DND-41 (cell line): ENCODE measurements around the gene GABRR3.
A peak's percentile ranks its signal among the peaks of the same experiment; 100 is the strongest.

Experiments
- ATAC-seq: fragments of 200-7000 bp; cut with Tn5 transposase; 3 replicates; pipeline ENCODE4 v1.9.1; 2021; ENCODE audit warnings: low read depth; ENCODE audit not compliant: insufficient read depth
- DNase-seq: peaks from one replicate; pipeline ENCODE4 v3.0.0-alpha.2; 2020
- H2AFZ ChIP-seq: 2 replicates; pipeline ENCODE4 v1.6.0; 2012; ENCODE audit warnings: low read depth, low read length
- H3K27ac ChIP-seq: 2 replicates; pipeline ENCODE4 v1.5.1; 2012; ENCODE audit warnings: low read length, inconsistent platforms
- H3K27me3 ChIP-seq: fragments of 200-600 bp; sonication (generic); 2 replicates; pipeline ENCODE4 v1.6.0; 2012; ENCODE audit warnings: low read length, mild to moderate bottlenecking, inconsistent platforms; ENCODE audit not compliant: insufficient read depth, poor library complexity
- H3K36me3 ChIP-seq: 2 replicates; pipeline ENCODE4 v1.5.1; 2012; ENCODE audit warnings: low read length, inconsistent platforms; ENCODE audit not compliant: insufficient read depth
- H3K4me1 ChIP-seq: 2 replicates; pipeline ENCODE4 v1.5.1; 2012; ENCODE audit warnings: mild to moderate bottlenecking, low read length; ENCODE audit not compliant: insufficient read depth
- H3K4me2 ChIP-seq: 2 replicates; pipeline ENCODE4 v1.6.0; 2012; ENCODE audit warnings: mild to moderate bottlenecking, moderate library complexity, low read length, inconsistent platforms; ENCODE audit not compliant: insufficient read depth
- H3K4me3 ChIP-seq, 2 experiments: fragments of 200-600 bp in 1 of 2; shearing (Covaris generic) in 1 of 2; 2 replicates each; pipeline ENCODE4 v1.5.1; 2012 to 2016; ENCODE audit warnings: inconsistent platforms in 2 of 2, low read length in 2 of 2, mild to moderate bottlenecking in 2 of 2, low read depth in 1 of 2, moderate library complexity in 1 of 2
- H3K79me2 ChIP-seq: 2 replicates; pipeline ENCODE4 v1.6.0; 2012; ENCODE audit warnings: low read length, inconsistent platforms; ENCODE audit not compliant: insufficient read depth
- H3K9ac ChIP-seq: 2 replicates; pipeline ENCODE4 v1.6.0; 2012; ENCODE audit warnings: low read depth, mild to moderate bottlenecking, inconsistent platforms, low read length, moderate library complexity
- H3K9me3 ChIP-seq: 2 replicates; pipeline ENCODE4 v1.5.1; 2012; ENCODE audit warnings: low read length, moderate library complexity, mild to moderate bottlenecking, inconsistent platforms; ENCODE audit not compliant: insufficient read depth, severe bottlenecking
- H4K20me1 ChIP-seq: 2 replicates; pipeline ENCODE4 v1.6.0; 2012; ENCODE audit warnings: low read length; ENCODE audit not compliant: insufficient read depth
- EZH2 ChIP-seq: IDR thresholded peaks from 3 replicates; pipeline ENCODE4 v1.6.1; 2012; ENCODE audit warnings: borderline replicate concordance, low read depth, mild to moderate bottlenecking, moderate library complexity, low read length, inconsistent platforms; ENCODE audit not compliant: severe bottlenecking
- TF ChIP-seq, protein P1 (sequence below): IDR thresholded peaks from 2 replicates; pipeline ENCODE4 v1.5.1; 2012; ENCODE audit warnings: borderline replicate concordance, low read length, moderate library complexity, mild to moderate bottlenecking; ENCODE audit not compliant: poor library complexity, severe bottlenecking; ENCODE audit errors: extremely low read depth

Gene GABRR3

GRCh38 chr3:98048586-98048985 is 13.5 kb upstream of the GABRR3 start:
- Histone ChIP-seq H3K4me3 (no peak overlapping the region), H3K9ac (no peak overlapping the region), H3K4me1 (no peaks in the 10 kb centered on the region), H2AFZ (no peak overlapping the region), H4K20me1 (no peaks in the 10 kb centered on the region), H3K36me3 (no peaks in the 10 kb centered on the region), H3K9me3 (no peaks in the 10 kb centered on the region), H3K79me2 (no peaks in the 10 kb centered on the region), H3K27me3 (no peaks in the 10 kb centered on the region), H3K27ac (no peak overlapping the region), H3K4me2 (no peak overlapping the region)
- TF ChIP-seq EZH2 = no peak
- TF ChIP-seq, protein P1, sequence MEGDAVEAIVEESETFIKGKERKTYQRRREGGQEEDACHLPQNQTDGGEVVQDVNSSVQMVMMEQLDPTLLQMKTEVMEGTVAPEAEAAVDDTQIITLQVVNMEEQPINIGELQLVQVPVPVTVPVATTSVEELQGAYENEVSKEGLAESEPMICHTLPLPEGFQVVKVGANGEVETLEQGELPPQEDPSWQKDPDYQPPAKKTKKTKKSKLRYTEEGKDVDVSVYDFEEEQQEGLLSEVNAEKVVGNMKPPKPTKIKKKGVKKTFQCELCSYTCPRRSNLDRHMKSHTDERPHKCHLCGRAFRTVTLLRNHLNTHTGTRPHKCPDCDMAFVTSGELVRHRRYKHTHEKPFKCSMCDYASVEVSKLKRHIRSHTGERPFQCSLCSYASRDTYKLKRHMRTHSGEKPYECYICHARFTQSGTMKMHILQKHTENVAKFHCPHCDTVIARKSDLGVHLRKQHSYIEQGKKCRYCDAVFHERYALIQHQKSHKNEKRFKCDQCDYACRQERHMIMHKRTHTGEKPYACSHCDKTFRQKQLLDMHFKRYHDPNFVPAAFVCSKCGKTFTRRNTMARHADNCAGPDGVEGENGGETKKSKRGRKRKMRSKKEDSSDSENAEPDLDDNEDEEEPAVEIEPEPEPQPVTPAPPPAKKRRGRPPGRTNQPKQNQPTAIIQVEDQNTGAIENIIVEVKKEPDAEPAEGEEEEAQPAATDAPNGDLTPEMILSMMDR = no peak
- ATAC-seq (no peak), DNase-seq (no peak)

DNA sequence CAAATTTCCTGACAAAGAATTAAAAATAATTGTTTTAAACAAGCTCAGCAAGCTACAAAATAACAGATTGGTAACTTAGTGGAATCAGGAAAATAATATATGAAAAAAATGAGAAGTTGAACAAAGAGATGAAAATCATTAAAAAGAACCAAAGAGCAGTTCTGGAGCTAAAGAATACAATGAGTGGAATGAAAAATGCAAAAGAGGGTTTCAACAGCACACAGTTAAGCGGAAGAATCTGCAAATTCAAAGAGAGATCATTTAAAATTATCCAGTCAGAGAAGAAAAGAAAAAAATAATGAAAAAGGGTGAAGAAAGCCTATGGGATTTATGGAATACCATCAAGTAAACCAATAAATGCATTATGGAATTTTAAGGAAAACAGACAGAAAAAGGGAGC is 6.2 kb upstream of the GABRR3 start:
- Histone ChIP-seq H3K36me3 (no peaks in the 10 kb centered on the region), H3K79me2 (no peaks in the 10 kb centered on the region), H4K20me1 (no peaks in the 10 kb centered on the region), H3K27ac (no peak overlapping the region), H3K4me3 (no peak overlapping the region), H3K9ac (no peak overlapping the region), H3K9me3 (no peaks in the 10 kb centered on the region), H2AFZ (no peak overlapping the region), H3K4me1 (peaks cover 5% of the 10 kb centered on the region), H3K4me2 (no peak overlapping the region), H3K27me3 (no peaks in the 10 kb centered on the region)
- TF ChIP-seq EZH2 = no peak
- TF ChIP-seq, protein P1 = no peak
- ATAC-seq (no peak), DNase-seq (no peak)

DNA sequence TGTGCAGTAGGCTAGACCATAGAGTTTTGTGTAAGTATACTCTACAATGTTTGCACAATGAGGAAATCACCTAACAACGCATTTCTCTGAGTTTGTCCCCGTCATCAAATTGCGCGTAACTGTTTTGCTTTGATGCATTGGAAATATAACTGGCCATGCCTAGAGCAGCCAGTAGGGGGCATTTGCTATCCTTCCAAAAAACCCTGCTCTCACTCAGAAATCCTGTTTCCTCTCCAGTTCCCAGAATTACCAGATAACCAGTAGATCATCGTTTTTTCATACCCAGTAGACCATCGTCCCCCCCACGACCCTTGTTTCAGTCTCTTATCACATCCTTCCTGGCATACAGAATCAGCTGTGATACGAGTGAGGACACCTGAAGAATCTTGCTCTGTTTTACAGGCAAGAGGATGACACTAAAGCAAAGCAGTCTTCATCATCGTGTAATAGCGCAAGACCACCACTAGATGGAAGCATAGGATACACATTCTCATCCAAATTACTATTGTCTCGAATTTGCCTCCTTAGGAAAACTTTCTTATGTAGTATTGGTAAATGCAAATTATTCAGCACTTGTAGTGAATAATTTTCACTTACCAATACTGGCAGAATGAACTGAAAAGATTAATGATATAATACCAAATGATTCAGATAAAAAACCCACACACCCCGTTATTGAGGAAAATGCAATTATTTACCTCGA is 4.4 kb upstream of the GABRR3 start:
- DNase-seq (peak; percentile 67), ATAC-seq (peak; percentile 96)
- no peaks in the 10 kb centered on the region for H3K79me2 ChIP-seq
- H3K4me3 ChIP-seq = peak overlapping the region in 1 of 2 experiments; percentile 28; a peak in 1 of 4 replicates
- peaks cover 5% of the 10 kb centered on the region for H3K4me1 ChIP-seq
- H2AFZ ChIP-seq = peak overlapping the region; percentile 51; the same call in 1 of the 2 replicates
- H3K9ac ChIP-seq = no peak overlapping the region
- H3K27ac ChIP-seq = no peak overlapping the region
- no peak for TF ChIP-seq EZH2
- TF ChIP-seq, protein P1 = peak; percentile 83
- no peaks in the 10 kb centered on the region for H3K9me3 ChIP-seq
- H3K36me3 ChIP-seq = no peaks in the 10 kb centered on the region
- H4K20me1 ChIP-seq = no peaks in the 10 kb centered on the region
- H3K27me3 ChIP-seq = peaks cover 7% of the 10 kb centered on the region
- H3K4me2 ChIP-seq = peak overlapping the region; percentile 56; the same call in 1 of the 2 replicates
